Amniotic epithelial cell (primary cell): Measurements from ENCODE around the gene DHX9.
A peak's percentile ranks its signal among the peaks of the same experiment; 100 is the strongest.

ENCODE experiments used
- DNase-seq: peaks from one replicate; pipeline ENCODE4 v3.0.0-alpha.2; 2010; ENCODE audit warnings: low read depth

Gene DHX9

GRCh38 chr1:182841368-182841988, 2.3 kb downstream of the DHX9 start:
- peak; percentile 54 for DNase-seq

- no peak for DNase-seq
Measured at GRCh38 chr1:182842265-182842664, 3.1 kb downstream of the DHX9 start.

- no peak for DNase-seq
Measured at GRCh38 chr1:182845379-182845778, 6.2 kb downstream of the DHX9 start.

- no peak for DNase-seq
Measured at GRCh38 chr1:182845894-182846293, 6.7 kb downstream of the DHX9 start.

GRCh38 chr1:182847105-182847504, 8.0 kb downstream of the DHX9 start:
- DNase-seq, result no peak

GRCh38 chr1:182848736-182849135, 9.6 kb downstream of the DHX9 start:
- no peak for DNase-seq

- no peak for DNase-seq
Measured at GRCh38 chr1:182850319-182850718, 11.2 kb downstream of the DHX9 start.

GRCh38 chr1:182851825-182852224, 12.7 kb downstream of the DHX9 start:
- DNase-seq, result no peak

- no peak for DNase-seq
Measured at GRCh38 chr1:182855911-182856310, 16.8 kb downstream of the DHX9 start.

- no peak for DNase-seq
Measured at GRCh38 chr1:182857212-182857611, 18.1 kb downstream of the DHX9 start.

GRCh38 chr1:182860658-182861057, 21.5 kb downstream of the DHX9 start:
- DNase-seq, result no peak

GRCh38 chr1:182861994-182862393, 22.8 kb downstream of the DHX9 start:
- peak; percentile 75 for DNase-seq

- no peak for DNase-seq
Measured at GRCh38 chr1:182862827-182863226, 23.7 kb downstream of the DHX9 start.

- DNase-seq, result no peak
Measured at GRCh38 chr1:182863940-182864339, 24.8 kb downstream of the DHX9 start.

GRCh38 chr1:182867861-182868260, 28.7 kb downstream of the DHX9 start:
- DNase-seq, result no peak

GRCh38 chr1:182869241-182869666, 30.1 kb downstream of the DHX9 start:
- no peak for DNase-seq

- no peak for DNase-seq
Measured at GRCh38 chr1:182872881-182873280, 33.7 kb downstream of the DHX9 start.

- no peak for DNase-seq
Measured at GRCh38 chr1:182875889-182876288, 36.7 kb downstream of the DHX9 start.

GRCh38 chr1:182877331-182877730, 38.2 kb downstream of the DHX9 start:
- no peak for DNase-seq

- DNase-seq, result no peak
Measured at GRCh38 chr1:182877842-182878241, 38.7 kb downstream of the DHX9 start.

- no peak for DNase-seq
Measured at GRCh38 chr1:182884872-182885271, 45.7 kb downstream of the DHX9 start.

- DNase-seq, result no peak
Measured at GRCh38 chr1:182885591-182885990, 46.4 kb downstream of the DHX9 start.

- DNase-seq, result no peak
Measured at GRCh38 chr1:182886985-182887384, 47.8 kb downstream of the DHX9 start.

GRCh38 chr1:182888736-182889531, 49.8 kb downstream of the DHX9 start:
- DNase-seq, result peak; percentile 64
